Nucleus accumbens (tissue), 56 donors: Measurements from ENCODE around the gene MEI1.
"Not testable (repeated sequence)": the region's sequence is repeated elsewhere in the genome, so short reads cannot be mapped to it uniquely, and the experiment has no call there.

Experiments used
- DNase-seq, 56 donors: peaks; one replicate each; lab custom pipeline; 2025; lab: John Stamatoyannopoulos, UW

MEI1 gene, protein sequence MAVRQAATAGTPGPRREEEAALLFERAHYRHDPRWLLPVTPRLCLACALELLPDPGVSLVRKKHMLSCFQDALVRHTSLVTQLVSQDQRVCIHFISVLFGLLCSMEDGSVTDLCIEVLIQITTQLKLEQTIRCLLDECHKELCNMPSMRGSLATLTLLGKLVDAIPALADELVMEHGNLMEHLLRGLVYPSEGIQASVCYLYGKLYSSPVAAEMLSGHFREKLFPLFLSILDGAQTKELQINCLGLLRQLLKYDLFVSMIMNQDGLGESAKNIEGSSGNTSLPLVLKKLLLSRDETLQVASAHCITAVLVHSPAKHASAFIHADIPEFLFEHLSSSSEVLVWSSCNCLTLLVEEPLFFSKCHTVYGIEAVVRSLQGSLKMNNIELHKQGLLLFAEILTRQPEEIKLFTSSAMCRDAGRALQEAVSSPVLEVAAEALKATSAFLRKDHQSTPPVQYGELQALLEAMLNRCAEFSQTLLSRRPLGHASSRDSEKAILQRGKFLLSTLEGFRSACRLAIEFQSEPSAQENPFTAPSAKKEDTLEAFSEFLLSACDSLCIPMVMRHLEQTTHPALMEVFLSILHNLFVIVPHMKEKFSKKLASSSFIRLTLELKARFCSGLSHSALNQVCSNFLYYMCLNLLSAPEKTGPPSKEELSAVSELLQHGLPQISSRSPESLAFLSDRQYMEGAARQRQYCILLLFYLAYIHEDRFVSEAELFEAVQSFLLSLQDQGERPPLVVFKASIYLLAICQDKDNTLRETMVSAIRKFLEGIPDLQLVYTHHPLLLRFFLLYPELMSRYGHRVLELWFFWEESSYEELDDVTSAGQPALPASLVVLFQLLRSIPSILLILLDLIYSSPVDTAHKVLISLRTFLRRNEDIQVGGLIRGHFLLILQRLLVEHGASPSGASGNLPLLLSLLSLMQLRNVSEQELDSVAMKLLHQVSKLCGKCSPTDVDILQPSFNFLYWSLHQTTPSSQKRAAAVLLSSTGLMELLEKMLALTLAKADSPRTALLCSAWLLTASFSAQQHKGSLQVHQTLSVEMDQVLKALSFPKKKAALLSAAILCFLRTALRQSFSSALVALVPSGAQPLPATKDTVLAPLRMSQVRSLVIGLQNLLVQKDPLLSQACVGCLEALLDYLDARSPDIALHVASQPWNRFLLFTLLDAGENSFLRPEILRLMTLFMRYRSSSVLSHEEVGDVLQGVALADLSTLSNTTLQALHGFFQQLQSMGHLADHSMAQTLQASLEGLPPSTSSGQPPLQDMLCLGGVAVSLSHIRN

GRCh38 chr22:41699264-41700107 is at the start of gene MEI1:
Gene MEI1 (plus strand): TSS chr22:41699503. CDS start chr22:41699539, 36 bp downstream.
- DNase-seq = peak in 55 of 56 donors; percentile 10 to 91 (median 65)

GRCh38 chr22:41650229-41650628 is 49.1 kb upstream of the MEI1 start:
- no peak for DNase-seq

GRCh38 chr22:41650821-41651220 is 48.5 kb upstream of the MEI1 start:
- no peak for DNase-seq

DNA sequence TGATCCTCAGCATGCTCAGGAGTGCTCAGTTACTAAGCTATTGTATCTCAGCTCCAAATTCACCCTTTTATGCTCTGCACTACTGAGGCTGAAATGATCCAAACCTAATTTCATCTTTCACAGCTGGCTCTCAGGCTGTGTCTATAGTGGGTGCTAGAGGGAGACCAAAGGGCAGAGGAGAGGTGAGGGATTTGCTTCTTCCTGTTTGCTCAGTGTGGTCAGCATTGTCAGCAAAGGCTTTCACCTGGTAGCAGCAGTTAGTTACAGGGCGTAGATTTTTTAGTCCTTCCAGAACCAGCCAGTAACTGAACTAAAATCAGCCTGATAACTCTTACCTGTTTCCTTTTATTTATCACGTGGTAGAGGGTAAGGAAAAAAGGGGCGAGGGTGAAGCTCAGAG is 45.0 kb upstream of the MEI1 start:
- no peak for DNase-seq

DNA sequence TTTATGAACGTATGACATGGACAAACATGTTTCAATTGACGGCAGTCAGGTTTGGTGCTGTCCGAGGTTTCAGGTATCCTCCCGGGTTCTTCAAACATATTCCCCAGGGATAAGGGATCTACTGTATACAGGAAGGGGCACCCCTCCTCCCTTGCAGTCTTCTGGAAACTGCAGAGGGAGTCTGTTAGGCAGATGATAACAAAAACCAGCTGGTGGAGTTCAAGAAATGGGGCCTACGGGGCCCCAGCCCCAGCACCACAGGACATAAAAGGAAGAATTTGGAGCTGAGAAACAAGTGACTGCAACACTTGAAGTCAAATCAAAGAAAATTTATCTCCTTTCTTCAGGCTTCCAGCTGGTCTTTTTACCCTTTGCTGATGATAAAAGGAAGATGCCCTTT is 42.7 kb upstream of the MEI1 start:
- DNase-seq = no peak

DNA sequence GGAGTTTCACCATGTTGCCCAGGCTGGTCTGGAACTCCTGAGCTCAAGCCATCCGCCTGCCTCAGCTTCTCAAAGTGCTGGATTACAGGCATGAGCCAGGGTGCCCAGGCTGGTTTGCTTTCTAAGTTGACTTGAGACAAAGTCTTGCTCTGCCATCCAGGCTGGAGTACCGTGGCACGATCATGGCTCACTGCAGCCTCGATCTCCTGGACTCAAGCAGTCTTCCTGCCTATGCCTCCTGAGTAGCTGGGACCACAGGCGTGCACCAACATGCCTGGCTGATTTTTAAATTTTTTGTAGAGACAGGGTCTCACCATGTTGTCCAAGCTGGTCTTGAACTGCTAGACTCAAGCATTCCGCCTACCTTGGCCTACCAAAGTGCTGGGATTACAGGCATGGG is 41.6 kb upstream of the MEI1 start:
- DNase-seq = no peak

GRCh38 chr22:41658869-41659268 is 40.4 kb upstream of the MEI1 start:
- DNase-seq = no peak

DNA sequence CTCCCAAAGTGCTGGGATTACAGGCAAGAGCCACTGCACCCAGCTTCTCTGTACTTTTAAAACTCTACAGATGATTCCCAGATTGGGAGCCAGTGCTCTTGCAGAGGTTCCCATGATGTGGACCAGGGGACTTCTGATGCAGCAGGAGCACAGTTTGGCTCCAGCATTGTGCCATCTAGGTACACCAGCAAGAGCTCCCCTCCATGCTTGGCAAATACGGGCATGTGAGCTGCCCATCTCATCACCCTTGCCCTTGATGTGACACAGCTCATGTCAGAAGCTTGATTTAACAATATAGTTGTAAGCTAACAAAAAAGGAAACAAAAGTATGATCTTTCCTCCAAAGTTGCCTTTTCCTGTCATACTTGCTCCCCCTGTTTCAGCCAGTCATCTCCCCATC is 39.4 kb upstream of the MEI1 start:
- no peak for DNase-seq

DNA sequence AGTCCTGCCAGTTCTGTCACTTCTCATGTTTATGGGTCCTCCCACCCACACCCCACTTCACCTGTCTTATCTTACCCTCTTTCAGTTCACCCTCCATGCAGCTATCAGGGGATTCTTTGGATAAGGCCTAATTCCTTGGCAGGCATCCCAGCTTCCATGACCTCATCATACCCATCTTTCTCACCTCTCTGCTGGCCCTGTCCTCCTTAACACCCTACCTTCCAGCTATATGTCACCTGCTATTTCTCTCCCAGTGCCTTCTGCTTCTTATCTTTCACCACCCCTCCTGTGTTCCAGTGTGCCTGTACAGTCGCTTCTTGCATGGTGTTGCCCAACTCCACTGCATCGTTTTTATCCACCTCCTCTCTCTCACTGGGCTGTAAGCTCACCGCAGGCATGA is 38.9 kb upstream of the MEI1 start:
- DNase-seq = no peak

- DNase-seq = no peak
Measured at GRCh38 chr22:41661088-41661487, 38.2 kb upstream of the MEI1 start.

DNA sequence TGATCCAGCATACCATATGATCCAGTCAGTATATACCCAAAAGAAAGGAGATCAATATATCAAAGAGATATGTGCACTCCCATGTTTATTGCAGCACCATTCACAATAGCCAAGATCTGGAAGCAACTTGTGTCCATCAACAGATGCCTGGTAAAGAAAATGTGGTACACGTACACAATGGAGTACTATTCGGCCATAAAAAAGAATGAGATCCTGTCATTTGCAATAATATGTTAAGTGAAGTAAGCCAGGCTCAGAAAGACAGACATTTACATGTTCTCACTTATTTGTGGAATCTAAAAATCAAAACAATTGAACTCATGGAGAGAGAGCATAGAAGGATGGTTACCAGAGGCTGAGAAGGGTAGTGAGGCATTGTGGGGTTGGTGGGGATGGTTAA is 37.6 kb upstream of the MEI1 start:
- DNase-seq = no peak

DNA sequence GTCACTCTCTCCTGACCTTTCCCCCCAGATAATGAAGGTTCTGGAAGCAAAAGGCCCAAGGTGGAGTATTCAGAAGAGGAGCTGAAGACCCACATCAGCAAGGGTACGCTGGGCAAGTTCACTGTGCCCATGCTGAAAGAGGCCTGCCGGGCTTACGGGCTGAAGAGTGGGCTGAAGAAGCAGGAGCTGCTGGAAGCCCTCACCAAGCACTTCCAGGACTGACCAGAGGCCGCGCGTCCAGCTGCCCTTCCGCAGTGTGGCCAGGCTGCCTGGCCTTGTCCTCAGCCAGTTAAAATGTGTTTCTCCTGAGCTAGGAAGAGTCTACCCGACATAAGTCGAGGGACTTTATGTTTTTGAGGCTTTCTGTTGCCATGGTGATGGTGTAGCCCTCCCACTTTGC is 35.7 kb upstream of the MEI1 start:
- DNase-seq = not testable (repeated sequence)

DNA sequence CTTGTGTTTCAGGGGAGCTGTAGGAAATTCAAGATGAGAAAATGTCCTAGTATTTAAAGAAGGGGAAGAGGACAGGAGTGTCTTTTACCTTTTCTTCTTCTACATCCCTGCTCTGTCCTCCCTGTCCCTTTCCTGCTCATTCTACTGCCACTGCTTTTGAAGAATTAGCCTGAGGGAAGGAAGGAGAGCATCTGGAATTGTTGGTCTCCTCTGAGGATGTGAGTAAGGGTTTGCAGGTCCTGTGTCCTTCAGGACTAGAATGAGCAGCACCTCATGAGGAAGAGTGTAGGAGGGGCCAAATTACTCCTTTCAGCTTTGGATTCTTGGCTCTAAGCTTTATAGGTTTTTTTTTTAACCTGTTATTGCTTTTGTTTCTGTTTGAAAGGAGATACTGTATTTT is 34.8 kb upstream of the MEI1 start:
- DNase-seq = no peak

- DNase-seq = no peak
Measured at GRCh38 chr22:41664951-41665350, 34.4 kb upstream of the MEI1 start.

DNA sequence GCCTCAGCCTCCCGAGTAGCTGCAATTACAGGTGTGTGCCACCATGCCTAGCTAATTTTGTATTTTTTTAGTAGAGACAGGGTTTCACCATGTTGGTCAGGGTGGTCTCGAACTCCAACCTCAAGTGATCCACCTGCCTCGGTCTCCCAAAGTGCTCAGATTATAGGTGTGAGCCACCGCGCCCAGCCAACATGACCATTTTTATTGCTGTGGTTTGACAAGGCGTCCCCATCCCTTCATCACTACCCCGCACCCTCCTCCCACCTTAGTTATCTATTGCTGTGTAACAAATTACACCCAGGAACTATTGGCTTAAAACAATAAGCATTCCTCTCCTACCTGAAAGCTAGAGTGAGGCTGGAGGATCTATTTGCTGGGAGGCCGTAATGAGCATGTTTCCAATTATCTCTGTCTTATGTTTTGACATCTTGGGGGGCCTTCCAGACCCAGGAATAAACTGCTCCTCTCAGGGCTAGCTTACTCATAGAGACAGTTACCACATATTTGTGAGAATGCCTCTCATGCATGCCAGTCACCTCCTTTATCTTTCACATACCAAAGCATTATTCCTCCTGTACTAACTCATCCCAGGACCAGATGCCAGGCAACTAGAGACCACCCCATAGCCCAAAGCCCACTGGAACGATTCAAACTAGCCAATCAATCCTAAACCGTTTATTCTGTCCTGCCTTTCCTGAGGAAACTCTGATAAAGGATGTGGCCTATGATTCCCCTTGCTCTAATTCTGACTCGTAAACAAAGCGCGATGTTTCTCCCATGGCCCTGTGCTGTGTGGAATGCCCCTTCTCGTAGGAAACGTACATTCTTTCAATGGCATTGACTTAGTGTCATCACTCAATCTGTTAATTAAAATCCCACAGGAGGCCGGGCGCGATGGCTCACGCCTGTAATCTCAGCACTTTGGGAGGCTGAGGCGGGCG is 30.1 kb upstream of the MEI1 start:
- DNase-seq = no peak

DNA sequence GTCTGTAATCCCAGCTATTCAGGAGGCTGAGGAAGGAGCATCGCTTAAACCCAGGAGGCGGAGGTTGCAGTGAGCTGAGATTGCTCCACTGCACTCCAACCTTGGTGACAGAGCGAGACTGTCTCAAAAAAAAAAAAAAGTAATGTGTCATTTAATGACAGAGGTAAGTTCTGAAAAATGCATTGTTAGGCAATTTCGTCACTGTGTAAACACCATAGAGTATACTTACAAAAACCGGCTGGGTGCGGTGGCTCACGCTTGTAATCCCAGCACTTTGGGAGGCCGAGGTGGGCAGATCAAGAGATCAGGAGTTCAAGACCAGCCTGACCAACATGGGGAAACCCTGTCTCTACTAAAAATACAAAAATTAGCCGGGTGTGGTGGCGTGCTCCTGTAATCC is 27.2 kb upstream of the MEI1 start:
- not testable (repeated sequence) for DNase-seq

- no peak for DNase-seq
Measured at GRCh38 chr22:41672780-41673509, 26.4 kb upstream of the MEI1 start.

GRCh38 chr22:41674846-41675340 is 24.4 kb upstream of the MEI1 start:
- DNase-seq = no peak
